DMS114 treated with DMSO at 0.1 percent for 48 hours (cell line): ENCODE results near the gene KCNK15.

Experiments
- DNase-seq: peaks from one replicate; lab custom pipeline; 2025; ENCODE audit not compliant: unreplicated experiment; lab: John Stamatoyannopoulos, UW

The KCNK15 gene

GRCh38 chr20:44733341-44734069 is 12.2 kb upstream of the KCNK15 start:
- peak; percentile 20 for DNase-seq

DNA sequence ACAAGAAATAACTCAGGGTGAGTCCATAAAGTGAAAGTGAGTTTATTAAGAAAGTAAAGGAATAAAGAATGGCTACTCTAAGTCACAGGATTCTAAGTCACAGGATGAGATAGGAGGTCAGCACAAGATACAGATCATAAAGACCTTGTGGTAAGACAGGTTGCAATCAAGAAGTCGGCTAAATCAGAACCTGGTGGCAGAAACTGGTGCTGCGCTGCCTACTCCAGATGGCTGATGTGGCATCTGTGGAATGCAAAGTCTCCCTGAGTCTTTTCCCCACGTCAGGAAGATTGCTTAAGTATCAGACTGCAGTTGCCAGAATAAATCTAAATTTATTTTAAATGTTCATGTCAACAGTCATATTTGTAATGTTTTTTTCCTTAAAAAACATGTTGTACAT is 10.7 kb upstream of the KCNK15 start:
- DNase-seq = no peak

DNA sequence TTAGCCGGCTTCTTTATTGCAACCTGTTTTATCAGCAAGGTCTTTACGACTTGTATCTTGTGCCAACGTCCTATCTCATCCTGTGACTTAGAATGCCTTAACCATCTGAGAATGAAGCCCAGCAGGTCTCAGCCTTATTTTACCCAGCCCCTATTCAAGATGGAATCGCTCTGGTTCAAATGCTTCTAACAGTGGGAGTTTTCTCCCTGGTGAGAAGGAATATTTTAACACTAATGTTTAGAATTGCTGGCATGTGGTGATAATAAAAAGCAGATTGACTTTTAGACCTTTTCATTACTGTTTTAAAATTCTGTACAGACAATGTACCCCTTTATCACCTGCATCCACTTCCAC is 9.9 kb upstream of the KCNK15 start:
- no peak for DNase-seq

DNA sequence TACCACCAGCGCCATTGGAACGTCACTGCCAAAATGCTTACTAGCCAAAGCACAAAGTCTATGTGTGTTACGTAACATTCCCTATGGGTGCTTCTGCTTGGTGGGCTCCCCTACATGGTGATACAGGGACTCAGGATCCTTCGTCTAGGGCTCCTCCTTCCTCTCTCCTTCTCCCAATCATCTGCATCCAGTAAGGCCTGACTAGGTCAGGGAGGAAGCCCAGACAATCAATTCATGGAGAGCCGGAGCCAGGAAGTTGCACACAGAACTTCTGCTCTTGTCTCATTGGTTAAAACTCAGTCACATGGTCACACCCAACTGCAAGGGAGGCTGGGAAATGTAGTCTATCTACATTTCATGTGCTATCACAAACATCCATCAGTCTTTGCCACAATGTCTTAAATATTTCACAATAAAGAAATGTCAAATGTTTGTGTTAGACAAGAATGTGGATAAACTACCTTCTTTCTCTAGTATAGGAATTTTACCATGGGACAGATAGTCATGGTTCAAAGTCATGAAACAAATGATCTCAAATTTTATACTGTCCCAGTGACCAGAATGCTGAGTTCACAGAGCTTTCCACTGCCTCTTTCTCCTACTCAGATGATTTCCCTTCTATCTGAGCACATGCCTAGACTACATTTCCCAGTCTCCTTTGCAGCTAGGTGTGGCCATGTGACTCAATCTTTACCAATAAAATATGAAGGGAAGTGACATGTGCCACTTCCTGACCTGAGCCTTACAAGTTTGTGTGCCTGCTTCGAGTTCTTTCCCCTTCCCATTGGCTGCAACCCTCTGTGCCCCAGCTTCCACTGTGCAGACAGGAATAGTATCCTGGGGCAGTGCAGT is 9.3 kb upstream of the KCNK15 start:
- DNase-seq = peak; percentile 39

DNA sequence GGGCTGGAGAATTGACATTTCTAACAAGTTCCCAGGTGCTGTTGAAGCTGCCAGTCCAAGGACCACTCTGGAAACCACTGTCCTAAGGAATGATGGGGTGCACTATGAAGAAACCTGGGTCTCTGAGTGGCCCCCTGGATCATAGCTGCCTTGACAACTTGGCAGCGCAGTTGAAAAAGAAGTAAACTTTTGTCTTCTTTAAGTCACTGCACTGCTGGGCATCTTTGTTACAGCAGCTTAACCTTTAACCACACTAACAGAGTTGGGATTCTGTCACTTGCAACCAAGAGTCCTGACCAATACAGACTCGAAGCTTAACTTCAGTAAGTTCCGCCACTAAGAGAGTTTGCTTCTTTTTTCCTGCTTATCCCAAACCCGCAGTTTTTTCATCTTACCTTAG is 8.5 kb upstream of the KCNK15 start:
- no peak for DNase-seq

GRCh38 chr20:44738813-44739477 is 6.7 kb upstream of the KCNK15 start:
- peak; percentile 40 for DNase-seq

DNA sequence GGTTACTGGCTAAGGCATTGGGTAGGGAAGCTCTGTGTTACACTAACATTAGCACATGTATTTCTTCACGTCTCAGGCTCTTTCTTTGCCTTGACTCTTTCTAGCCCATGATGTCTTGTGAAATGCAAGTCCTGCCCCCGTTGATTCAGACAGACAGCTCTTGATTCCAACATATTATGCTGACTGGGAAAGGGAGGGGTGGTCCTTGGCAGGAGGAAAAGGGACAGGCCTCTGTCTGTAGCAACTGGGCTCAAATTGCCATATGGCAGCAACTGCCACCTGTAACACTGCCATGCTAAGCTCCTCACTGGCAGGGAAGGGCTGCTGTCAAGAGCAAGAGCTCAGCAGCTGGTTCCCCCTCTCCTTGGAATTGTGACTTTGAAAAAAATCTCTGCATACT is 5.7 kb upstream of the KCNK15 start:
- DNase-seq = no peak

GRCh38 chr20:44742304-44743079 is 3.2 kb upstream of the KCNK15 start:
- DNase-seq = no peak

GRCh38 chr20:44743080-44743701 is 2.5 kb upstream of the KCNK15 start:
- DNase-seq = no peak

DNA sequence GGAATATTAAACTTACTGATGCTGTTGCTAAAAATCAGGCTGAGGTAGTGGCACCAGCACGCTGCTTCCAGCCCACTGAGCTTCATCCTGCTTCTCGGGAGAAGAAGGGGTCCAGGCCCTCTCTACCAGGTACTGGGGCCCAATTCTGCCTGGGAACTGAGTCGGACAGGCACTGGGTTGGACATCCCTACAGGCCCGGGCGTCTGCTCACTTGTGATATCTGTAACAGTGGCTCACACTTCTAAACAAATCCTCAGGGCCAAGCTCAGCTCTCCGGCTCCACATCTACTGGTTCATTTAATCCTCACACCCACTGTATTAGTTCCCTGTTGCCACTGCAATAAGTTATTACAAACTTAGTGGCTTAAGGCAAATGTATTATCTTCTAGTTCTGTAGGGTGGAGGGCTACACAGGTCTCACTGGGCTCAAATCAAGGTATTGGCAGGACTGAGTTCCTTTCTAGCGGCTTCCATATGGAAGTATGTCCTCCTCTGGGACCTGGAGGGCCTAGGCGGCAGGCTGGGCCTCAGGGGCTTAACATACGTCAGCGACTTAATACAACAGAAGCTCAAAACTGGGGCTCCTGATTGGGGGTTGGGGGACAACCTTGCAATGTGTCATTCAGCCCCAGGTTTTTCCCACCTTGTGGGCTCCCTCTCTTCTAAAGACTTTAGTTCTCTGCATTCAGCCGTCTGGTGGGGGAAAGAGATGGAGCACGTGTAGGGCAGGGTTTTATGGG is 1.6 kb upstream of the KCNK15 start:
- DNase-seq = no peak

DNA sequence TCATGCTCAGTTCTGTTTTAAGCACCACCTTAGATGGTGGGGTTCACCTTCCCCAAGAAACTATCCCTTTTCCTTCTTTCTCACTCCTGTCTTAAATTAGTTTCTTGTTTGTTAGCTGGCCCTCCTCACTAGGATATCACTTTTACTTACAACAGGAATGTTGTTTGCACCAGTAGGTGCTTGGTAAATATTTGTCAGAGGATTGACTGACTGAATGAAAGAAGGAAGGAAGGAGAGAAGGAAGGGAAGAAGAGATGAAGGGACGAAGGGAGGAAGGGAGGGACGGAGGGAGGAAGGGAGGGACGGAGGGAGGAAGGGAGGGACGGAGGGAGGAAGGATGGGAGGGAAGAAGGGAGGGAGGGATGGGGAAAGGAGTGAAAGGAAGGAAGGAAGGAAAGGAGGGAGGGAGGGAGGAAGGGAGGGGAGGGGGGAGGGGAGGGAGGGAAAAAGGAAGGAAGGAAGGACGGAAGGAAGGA is 505 bp upstream of the KCNK15 start:
- DNase-seq = no peak

DNA sequence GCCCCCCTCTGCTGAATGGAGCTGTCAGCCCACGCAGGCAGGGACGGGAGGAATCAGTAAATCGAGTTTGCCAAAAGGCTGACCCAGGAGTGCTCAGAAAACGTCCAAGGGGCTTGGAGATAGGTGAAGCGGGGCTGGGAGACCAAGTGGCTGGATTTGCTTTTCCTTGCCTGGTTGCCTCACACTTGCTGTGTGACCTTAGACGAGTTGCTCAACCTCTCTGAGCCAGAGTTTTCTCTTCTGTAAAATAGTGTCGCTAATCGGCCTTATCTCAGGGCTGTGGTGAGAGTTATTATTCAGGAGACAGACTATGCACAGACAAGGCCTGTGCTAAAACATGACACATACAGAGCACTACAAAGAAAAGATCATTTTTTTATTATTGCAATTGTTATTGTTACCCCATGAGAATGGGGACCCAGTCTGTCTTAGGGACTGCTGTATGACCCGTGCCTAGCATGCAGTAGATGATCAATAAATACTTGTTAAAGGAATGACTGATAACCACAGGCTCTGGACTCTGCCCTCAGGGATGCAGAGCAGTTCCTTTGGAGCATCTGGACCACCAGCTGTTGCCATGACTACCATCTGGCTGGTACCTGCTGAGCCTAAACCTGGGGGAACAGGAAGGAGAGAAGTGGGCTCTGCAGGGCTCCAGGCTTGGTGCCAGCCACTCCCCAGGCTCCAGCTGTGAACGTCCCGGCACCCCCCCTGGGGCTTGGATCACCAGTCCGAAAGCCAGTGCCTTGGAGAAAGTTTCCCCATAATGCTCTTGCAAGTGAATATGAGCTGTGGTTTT is 901 bp downstream of the KCNK15 start:
- DNase-seq = no peak

DNA sequence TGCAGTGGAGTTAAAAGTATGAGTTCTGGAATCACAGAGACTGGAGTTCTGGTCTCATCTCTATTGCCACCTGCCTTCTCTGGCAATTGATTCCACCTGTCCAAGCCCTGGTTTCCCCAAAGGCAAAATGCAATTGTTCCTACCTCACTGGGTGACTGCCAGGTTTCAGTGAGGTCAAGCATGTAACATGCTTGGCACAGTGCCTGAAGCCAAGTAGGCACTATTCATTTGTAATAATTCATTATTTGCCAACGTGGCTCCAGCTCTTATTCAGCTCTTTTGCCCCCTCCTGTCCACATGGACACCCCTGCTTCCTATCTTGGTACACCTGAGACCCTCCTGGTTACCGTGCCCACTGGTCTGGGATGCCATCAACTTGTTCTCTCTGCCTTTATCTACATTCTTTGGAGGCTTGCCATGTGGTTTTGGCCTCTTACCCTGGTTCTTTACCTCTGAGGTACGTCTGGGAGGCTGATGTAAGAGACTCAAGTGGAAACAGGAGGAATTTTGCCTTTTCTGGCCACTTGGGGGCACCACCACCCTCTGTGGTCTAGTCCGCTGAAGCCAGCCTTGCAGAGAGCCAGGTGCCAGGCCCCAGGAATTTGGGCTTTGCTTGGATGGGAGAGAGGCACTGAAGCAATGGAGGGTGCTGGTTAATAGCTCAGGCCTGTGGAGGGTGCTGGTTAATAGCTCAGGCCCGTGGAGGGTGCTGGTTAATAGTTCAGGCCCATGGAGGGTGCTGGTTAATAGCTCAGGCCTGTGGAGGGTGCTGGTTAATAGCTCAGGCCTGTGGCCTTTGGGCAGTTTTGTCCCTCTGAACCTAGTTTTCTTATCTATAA is 1.7 kb downstream of the KCNK15 start:
- DNase-seq = peak; percentile 44

DNA sequence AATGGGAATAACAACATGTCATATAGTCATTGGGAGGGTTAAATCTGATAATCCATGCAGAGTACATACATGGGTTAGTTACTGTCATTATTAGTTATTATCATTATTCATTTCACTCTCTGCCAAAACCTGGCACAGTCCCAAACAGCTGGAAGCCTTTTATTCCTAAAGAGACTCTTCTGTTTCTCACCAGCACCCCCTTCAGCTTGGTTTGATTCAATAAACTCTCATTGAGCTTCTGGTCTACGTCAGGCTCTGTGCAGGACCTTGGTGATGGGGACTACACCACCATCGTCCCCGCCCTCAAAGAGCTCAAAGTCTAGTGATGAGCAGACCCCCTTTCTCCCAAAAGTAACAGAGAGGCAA is 2.3 kb downstream of the KCNK15 start:
- no peak for DNase-seq

GRCh38 chr20:44750081-44750805 is 4.6 kb downstream of the KCNK15 start:
- DNase-seq = no peak

GRCh38 chr20:44752099-44752931 is 6.7 kb downstream of the KCNK15 start:
- DNase-seq = no peak

- DNase-seq = no peak
These were observed 8.9 kb downstream of the KCNK15 start for GRCh38 chr20:44754554-44754953.
